H9 (cell line): ENCODE data around the gene IFI27. TPM values are rescaled to one million over a fixed set of nuclear protein-coding genes. Genes with fewer than 3 reads are reported as not detected.

ENCODE experiments used
- DNase-seq: peaks from one replicate; pipeline ENCODE4 v3.0.0-alpha.2; 2017
- H2AFZ ChIP-seq: one replicate; pipeline ENCODE4 v1.6.1; 2013; ENCODE audit warnings: mild to moderate bottlenecking, low read length, control low read depth, moderate library complexity
- H2AK5ac ChIP-seq: 2 replicates; pipeline ENCODE4 v1.6.1; 2013; ENCODE audit warnings: low read length, control low read depth, mixed read lengths; ENCODE audit not compliant: insufficient read length
- H2BK120ac ChIP-seq: one replicate; pipeline ENCODE4 v1.6.1; 2013; ENCODE audit warnings: low read depth, mild to moderate bottlenecking, low read length, control low read depth, inconsistent platforms; ENCODE audit not compliant: poor library complexity, severe bottlenecking
- H2BK12ac ChIP-seq: 2 replicates; pipeline ENCODE4 v1.6.1; 2013; ENCODE audit warnings: low read length, control low read depth, mixed read lengths, low read depth; ENCODE audit not compliant: insufficient read length
- H2BK15ac ChIP-seq: 2 replicates; pipeline ENCODE4 v1.6.1; 2013; ENCODE audit warnings: low read depth, low read length, control low read depth
- H2BK20ac ChIP-seq: one replicate; pipeline ENCODE4 v1.6.1; 2013; ENCODE audit warnings: low read depth, mild to moderate bottlenecking, low read length, control low read depth, inconsistent platforms; ENCODE audit not compliant: poor library complexity, severe bottlenecking
- H2BK5ac ChIP-seq: 2 replicates; pipeline ENCODE4 v1.6.1; 2013; ENCODE audit warnings: low read length, control low read depth, mixed read lengths; ENCODE audit not compliant: insufficient read length
- H3K14ac ChIP-seq: 2 replicates; pipeline ENCODE4 v1.6.1; 2013; ENCODE audit warnings: low read length, control low read depth; ENCODE audit not compliant: insufficient read depth
- H3K18ac ChIP-seq: 2 replicates; pipeline ENCODE4 v1.6.1; 2013; ENCODE audit warnings: low read depth, mild to moderate bottlenecking, mixed read lengths, low read length, control low read depth; ENCODE audit not compliant: insufficient read length
- H3K23ac ChIP-seq: 2 replicates; pipeline ENCODE4 v1.6.1; 2013; ENCODE audit warnings: low read length, control low read depth, mixed read lengths, low read depth; ENCODE audit not compliant: insufficient read length
- H3K23me2 ChIP-seq: 2 replicates; pipeline ENCODE4 v1.6.1; 2013; ENCODE audit warnings: low read depth, mild to moderate bottlenecking, mixed read lengths, low read length, control low read depth; ENCODE audit not compliant: insufficient read length, poor library complexity, severe bottlenecking
- H3K27ac ChIP-seq: 2 replicates; pipeline ENCODE4 v1.5.1; 2013; ENCODE audit warnings: low read length, control low read depth, mixed read lengths, low read depth; ENCODE audit not compliant: insufficient read length
- H3K27me3 ChIP-seq: 2 replicates; pipeline ENCODE4 v1.6.1; 2013; ENCODE audit warnings: low read length, control low read depth, inconsistent platforms; ENCODE audit not compliant: insufficient read depth
- H3K4ac ChIP-seq: 2 replicates; pipeline ENCODE4 v1.6.1; 2013; ENCODE audit warnings: low read depth, mild to moderate bottlenecking, control low read depth, inconsistent platforms, low read length, moderate library complexity
- H3K4me1 ChIP-seq: 2 replicates; pipeline ENCODE4 v1.6.1; 2013; ENCODE audit warnings: low read length, control low read depth, inconsistent platforms; ENCODE audit not compliant: insufficient read depth
- H3K4me2 ChIP-seq: 2 replicates; pipeline ENCODE4 v1.6.1; 2013; ENCODE audit warnings: low read length, control low read depth, mixed read lengths; ENCODE audit not compliant: insufficient read length, insufficient read depth
- H3K56ac ChIP-seq: 2 replicates; pipeline ENCODE4 v1.6.1; 2013; ENCODE audit warnings: low read depth, mild to moderate bottlenecking, mixed read lengths, low read length, control low read depth; ENCODE audit not compliant: insufficient read length
- H3K79me1 ChIP-seq: 2 replicates; pipeline ENCODE4 v1.6.1; 2013; ENCODE audit warnings: low read depth, mild to moderate bottlenecking, moderate library complexity, low read length, control low read depth, inconsistent platforms; ENCODE audit not compliant: insufficient read depth, poor library complexity, severe bottlenecking
- H3K79me2 ChIP-seq: 2 replicates; pipeline ENCODE4 v1.6.1; 2013; ENCODE audit warnings: low read length, control low read depth, inconsistent platforms; ENCODE audit not compliant: insufficient read depth
- H3K9ac ChIP-seq: 2 replicates; pipeline ENCODE4 v1.6.1; 2013; ENCODE audit warnings: low read length, control low read depth, mixed read lengths; ENCODE audit not compliant: insufficient read length; ENCODE audit errors: extremely low read depth
- H3K9me3 ChIP-seq: one replicate; pipeline ENCODE4 v1.6.1; 2013; ENCODE audit warnings: low read depth, low read length, inconsistent platforms; ENCODE audit not compliant: control insufficient read depth
- H3T11ph ChIP-seq: one replicate; pipeline ENCODE4 v1.6.1; 2013; ENCODE audit warnings: mild to moderate bottlenecking, low read length, control low read depth, inconsistent platforms
- H4K20me1 ChIP-seq: one replicate; pipeline ENCODE4 v1.6.1; 2013; ENCODE audit not compliant: control insufficient read depth, insufficient read length, insufficient read depth
- H4K5ac ChIP-seq: 2 replicates; pipeline ENCODE4 v1.6.1; 2013; ENCODE audit warnings: low read depth, mild to moderate bottlenecking, mixed read lengths, low read length, control low read depth; ENCODE audit not compliant: insufficient read length
- H4K8ac ChIP-seq: replicated peaks from 2 replicates; pipeline ENCODE4 v1.6.1; 2013; ENCODE audit warnings: low read length, control low read depth, mixed read lengths, low read depth; ENCODE audit not compliant: insufficient read length
- H4K91ac ChIP-seq: 2 replicates; pipeline ENCODE4 v1.6.1; 2013; ENCODE audit warnings: low read depth, mild to moderate bottlenecking, moderate library complexity, mixed read lengths, low read length, control low read depth; ENCODE audit not compliant: insufficient read length
- H3K27ac Mint-ChIP-seq, 3 experiments: 2 replicates in 2 of 3; 3 replicates in 1 of 3; pipeline ENCODE4 v1.8.0; 2020 to 2021; ENCODE audit warnings: mixed read lengths in 3 of 3, mild to moderate bottlenecking in 1 of 3, moderate library complexity in 1 of 3
- H3K27me3 Mint-ChIP-seq: 2 replicates; pipeline ENCODE4 v1.8.0; 2021; ENCODE audit warnings: low read depth, mild to moderate bottlenecking, moderate library complexity, mixed read lengths
- H3K36me3 Mint-ChIP-seq, 3 experiments: 2 replicates in 2 of 3; 3 replicates in 1 of 3; pipeline ENCODE4 v1.8.0; 2020 to 2021; ENCODE audit warnings: low read depth in 3 of 3, mixed read lengths in 3 of 3; ENCODE audit not compliant: insufficient read depth in 1 of 3
- H3K4me1 Mint-ChIP-seq, 2 experiments: 2 replicates each; pipeline ENCODE4 v1.8.0; 2020; ENCODE audit warnings: mixed read lengths in 2 of 2
- H3K4me3 Mint-ChIP-seq, 2 experiments: 2 replicates in 1 of 2; 3 replicates in 1 of 2; pipeline ENCODE4 v1.8.0; 2020 to 2021; ENCODE audit warnings: mild to moderate bottlenecking in 2 of 2, mixed read lengths in 2 of 2, moderate library complexity in 1 of 2
- H3K9me3 Mint-ChIP-seq, 2 experiments: 2 replicates in 1 of 2; 3 replicates in 1 of 2; pipeline ENCODE4 v1.8.0; 2020; ENCODE audit warnings: mild to moderate bottlenecking in 2 of 2, mixed read lengths in 2 of 2, moderate library complexity in 1 of 2
- CTCF ChIP-seq: fragments of 200-600 bp; sonication (generic); conservative IDR thresholded peaks from 3 replicates; pipeline ENCODE4 v1.8.0; 2021; ENCODE audit warnings: antibody characterized with exemption, mild to moderate bottlenecking
- WGBS: extraction: QIAGEN DNeasy Blood & Tissue Kit; methylation state at CpG from one replicate; pipeline ENCODE4 v1.1.7; 2013; ENCODE audit warnings: missing lambda C conversion rate, low lambda C conversion rate, mixed read lengths; ENCODE audit not compliant: insufficient read length; ENCODE audit errors: extremely low coverage; 5-methylcytosine and 5-hydroxymethylcytosine counted together
- total RNA-seq: library from RNA; stranded (reverse); gene quantifications from 2 replicates; pipeline ENCODE4 v1.2.1, GENCODE V29; 2021

IFI27 gene
- total RNA-seq, 1 experiment from 2014 or later, result 1.7 TPM

DNA sequence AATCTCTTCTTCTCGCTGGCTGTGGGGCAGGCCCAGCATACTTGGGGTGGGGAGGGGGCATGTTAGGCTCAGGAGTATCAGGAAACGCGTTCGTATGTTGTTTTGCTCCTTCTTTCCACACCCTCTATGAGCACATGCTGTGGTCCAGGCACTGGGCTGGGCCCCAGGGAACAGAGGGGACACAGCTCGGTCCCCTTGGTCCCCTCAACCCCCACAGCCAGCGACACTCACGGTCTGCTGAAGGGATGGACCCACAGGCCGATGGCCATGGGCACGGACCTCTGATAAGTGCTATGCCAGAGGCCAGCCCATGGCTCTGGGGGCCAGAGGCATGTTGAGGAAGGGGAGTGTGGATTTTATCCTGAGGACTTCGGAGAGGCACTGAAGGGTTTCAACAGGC lies 6.2 kb downstream of the IFI27 start:
- no CpG with 5 or more reads among the region's 10 CpGs for WGBS
- Histone ChIP-seq H2BK12ac (no peak overlapping the region), H2AFZ (no peak overlapping the region), H2BK5ac (no peak overlapping the region), H2BK20ac (no peak overlapping the region), H3K23ac (no peak overlapping the region), H3K23me2 (no peaks in the 10 kb centered on the region), H3K79me2 (no peaks in the 10 kb centered on the region), H2BK120ac (no peak overlapping the region), H3K9ac (no peak overlapping the region), H3K27ac (no peak overlapping the region), H2AK5ac (no peak overlapping the region), H3K18ac (peak overlapping the region; percentile 19), H3K9me3 (no peaks in the 10 kb centered on the region), H4K91ac (no peak overlapping the region), H3K4me2 (no peak overlapping the region), H2BK15ac (no peak overlapping the region), H3K4ac (no peak overlapping the region), H4K5ac (no peak overlapping the region), H3K14ac (no peak overlapping the region), H3T11ph (no peak overlapping the region), H3K79me1 (no peaks in the 10 kb centered on the region), H3K4me1 (no peaks in the 10 kb centered on the region), H4K8ac (no peak overlapping the region), H3K56ac (no peak overlapping the region), H4K20me1 (no peaks in the 10 kb centered on the region), H3K27me3 (no peaks in the 10 kb centered on the region)
- H3K27me3 Mint-ChIP-seq, result peaks cover 30% of the 10 kb centered on the region
- no peaks in the 10 kb centered on the region; a peak in 1 of 7 replicates for H3K36me3 Mint-ChIP-seq
- peaks cover 0 to 3% of the 10 kb centered on the region in 2 experiments; a peak in 1 of 4 replicates for H3K4me1 Mint-ChIP-seq
- no peak overlapping the region for H3K4me3 Mint-ChIP-seq
- H3K9me3 Mint-ChIP-seq, result peaks cover 6 to 11% of the 10 kb centered on the region in 2 experiments; a peak in 2 of 5 replicates
- DNase-seq, result no peak
- TF ChIP-seq CTCF, result no peak
- no peak overlapping the region for H3K27ac Mint-ChIP-seq
